HG03432 (cell line): ENCODE data around the gene TMEM86A.

Experiments used
- ATAC-seq: cut with Tn5 transposase; IDR thresholded peaks from one replicate; pipeline ENCODE4 v1.9.1; 2021; ENCODE audit warnings: mild to moderate bottlenecking, moderate library complexity; ENCODE audit not compliant: unreplicated experiment

Gene TMEM86A

DNA sequence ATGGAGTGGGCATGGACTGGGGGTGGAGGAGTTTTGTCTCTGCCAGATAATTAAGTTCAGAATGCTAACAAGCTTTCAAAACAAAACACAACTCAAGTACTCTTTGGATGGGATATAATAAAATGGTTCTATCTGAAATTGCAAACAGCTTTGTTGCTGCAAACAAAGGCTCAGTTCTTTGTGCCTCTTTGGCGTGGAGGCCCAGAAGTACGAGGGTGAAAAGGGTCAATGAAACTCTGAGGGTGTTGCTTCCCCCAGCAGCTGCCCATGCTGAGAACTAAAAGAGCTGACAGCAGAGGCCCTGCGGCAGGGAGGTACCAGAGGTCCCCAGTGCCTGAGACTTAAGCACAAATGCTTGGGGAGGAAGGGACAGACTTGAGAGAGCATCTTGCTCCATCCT lies 53.9 kb downstream of the TMEM86A start:
- ATAC-seq, result no peak

- no peak for ATAC-seq
These were observed 55.7 kb downstream of the TMEM86A start for GRCh38 chr11:18754308-18754707.
